Measurements from ENCODE around the gene LAMC1.

LAMC1 gene

DNA sequence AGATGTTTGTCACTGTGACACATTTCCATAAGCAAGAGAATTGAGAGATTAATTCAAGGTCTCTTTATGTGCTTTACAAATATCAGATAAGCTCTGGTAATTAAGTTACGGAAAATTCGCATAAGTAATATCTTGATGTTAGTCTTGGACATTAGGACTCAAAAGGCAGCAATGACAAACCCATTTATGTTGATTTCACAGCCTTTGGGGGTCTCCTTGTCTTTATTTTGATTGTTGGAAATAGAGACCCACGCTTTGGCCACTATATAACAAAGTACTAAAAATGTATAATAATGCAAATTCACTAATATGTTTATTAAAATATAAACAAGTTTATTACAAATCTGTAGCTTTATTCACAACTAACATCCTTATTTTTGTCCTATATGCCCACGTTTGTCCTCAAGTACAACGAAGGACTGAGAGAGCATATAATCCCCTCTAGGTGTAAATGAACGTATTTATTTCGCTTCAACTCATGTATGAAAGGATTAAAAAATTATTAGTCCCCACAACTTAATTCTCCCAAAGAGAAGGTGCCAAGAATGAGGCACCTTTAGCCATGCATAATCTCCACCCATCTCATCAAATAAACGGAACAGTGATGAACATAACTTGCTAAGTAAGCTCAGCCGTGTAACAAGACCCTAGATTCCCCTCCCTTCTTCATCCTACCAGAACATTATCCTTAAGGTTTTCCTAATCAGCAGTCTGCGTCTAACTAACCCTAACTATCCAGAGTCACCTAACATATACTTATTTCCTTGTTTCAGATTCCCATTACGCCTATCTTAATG is 1.6 kb upstream of the LAMC1 start:
- no peak for DNase-seq (ENCODE audit: low read depth in 2 of 2)

DNA sequence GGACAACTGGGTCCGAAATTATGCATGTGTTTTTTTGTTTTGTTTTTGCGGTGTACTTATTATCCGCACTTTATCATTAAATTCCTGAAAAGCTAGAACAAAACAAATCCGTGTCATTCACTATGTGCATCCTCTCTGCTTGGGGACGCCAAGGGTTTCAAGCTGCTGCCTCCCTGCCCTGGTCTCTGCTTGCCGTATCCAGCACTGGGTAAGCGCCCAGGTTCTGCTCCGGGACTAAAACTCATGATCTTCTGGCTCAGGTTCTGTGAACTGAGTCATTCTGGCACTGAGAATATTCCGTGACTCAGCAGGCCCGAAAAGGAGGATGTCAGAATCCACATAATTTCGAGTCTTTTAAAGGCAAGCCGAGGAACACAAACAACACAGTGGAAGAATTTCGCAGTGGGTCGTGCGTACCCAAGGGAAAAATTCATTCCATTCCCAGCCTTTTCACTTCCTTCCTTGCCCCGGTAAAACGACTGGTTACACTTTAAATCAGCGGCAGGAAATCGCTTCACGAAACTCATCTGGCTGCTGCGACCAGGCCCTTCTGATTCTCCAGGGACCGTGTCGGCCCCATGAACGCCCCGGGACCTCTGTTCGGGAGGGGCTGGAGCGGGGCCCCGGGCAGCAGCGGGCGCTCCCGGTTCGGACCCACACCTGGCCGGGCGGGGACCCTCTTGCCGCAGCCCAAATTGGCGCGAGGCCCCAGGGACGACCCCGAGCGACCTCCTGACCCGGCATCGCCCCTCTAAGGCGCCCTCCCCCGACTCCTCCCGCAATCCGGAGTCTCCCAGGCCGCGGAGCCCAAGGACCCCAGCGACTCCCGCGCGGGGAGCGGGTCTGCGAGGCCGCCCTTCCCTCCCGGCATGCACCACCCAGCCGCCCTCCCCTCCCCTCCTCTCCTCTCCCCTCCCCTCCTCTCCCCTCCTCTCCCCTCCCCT is 746 bp upstream of the LAMC1 start:
- DNase-seq (ENCODE audit: low read depth in 2 of 2) = no peak

DNA sequence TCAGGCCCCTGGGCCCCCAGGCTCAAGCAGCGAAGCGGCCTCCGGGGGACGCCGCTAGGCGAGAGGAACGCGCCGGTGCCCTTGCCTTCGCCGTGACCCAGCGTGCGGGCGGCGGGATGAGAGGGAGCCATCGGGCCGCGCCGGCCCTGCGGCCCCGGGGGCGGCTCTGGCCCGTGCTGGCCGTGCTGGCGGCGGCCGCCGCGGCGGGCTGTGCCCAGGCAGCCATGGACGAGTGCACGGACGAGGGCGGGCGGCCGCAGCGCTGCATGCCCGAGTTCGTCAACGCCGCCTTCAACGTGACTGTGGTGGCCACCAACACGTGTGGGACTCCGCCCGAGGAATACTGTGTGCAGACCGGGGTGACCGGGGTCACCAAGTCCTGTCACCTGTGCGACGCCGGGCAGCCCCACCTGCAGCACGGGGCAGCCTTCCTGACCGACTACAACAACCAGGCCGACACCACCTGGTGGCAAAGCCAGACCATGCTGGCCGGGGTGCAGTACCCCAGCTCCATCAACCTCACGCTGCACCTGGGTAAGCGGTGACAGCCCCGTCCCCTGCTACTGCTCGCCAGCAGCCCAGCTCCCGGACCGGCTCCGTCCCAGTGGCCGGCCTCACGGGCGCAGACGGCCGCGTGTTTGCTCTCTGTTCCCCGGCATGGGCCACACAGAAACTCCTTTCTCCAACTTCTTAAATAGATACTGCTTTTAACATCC is 539 bp downstream of the LAMC1 start:
- DNase-seq (ENCODE audit: low read depth in 2 of 2) = no peak

DNA sequence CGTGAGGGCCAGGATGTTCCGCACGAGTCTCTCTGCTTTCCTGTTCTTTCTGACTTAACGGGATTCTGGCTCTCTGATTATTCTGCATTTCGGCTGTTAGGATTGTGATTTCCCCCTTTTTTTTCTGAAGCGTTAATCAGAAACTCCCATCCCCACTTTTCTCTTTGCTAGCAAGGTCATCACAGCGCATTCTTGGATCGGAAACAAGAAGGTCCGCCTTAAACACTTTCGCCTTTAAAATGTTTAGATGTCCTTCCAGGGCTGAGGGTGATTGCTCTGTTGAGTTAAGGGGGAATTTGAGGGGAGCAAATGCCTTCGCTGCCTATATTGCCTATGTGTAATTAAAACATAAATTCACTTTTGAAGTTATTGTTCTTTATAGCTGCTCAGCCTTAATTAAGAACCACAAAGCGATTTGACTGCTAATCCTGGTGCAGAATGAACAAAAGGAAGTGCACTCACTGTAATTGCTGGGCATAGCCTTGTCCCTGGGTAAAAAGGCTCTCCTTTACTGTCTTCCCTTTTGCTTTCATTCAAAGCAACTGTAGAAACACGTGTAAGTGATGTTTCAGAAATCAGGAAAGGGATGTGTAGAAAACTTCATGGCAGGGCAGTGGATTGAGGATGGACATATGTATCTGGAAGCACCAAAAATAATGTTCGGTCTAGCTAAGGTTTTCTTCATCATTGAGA is 1.2 kb downstream of the LAMC1 start:
- DNase-seq (ENCODE audit: low read depth in 2 of 2) = no peak

DNA sequence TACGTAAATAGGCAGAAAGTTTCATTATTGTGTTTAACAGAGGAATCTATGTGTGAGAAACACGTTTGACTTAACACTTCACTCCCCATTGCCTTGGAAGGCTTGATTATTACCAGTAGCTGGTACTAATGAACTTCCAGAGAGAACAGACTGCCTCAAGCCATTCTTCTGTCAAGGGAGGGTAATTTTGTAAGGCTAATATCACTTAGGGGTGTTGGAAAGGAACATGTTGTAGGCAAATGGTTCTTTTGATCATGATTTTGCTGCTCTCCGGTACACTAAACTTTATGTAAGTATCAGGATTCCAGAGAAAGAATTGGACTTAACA is 1.8 kb downstream of the LAMC1 start:
- no peak for DNase-seq (ENCODE audit: low read depth in 2 of 2)

DNA sequence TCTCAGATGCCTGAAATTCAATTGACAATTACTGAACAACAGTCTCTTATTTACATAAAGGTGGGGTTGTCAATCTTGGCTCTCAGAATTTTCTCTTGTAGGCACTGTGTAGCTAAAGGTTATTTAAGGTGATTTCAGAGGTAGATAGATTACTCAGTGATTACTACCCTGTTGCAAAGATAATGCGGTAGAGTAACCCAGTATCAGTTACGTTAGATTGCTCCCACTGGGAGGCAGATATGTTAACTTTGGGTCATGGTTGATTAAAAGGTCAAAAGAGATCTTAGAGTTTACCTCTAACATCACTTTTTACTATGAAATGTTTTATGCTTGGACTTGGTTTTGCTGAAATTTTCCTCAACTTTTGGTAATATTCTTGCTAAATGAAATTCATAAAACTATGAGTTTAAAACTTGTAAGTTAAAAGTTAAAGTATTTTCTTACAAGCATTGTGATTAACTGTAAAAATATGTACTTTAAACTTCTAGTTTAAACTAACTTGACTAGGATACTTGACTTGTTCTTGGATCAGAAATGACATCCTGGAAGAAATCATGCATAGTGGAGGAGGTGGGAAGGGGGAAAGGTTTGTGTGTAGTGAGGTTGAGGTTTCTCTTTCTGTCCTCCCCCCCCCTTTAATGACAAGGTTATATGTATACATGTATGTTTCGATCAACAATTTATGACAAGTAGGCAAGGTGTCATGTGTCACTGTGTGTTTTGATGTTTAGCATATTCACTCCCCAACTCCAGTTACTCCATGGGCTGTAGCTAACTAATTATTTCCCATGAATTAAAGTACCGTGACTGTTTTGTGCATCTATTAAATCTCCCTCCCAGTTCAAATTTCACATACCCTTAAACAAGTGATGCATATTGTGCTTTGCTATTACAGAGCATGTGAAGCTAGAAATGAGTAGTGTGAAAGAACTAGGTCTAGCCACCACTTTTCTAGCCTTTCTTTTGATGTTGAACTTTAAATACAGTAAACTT is 2.9 kb downstream of the LAMC1 start:
- DNase-seq (ENCODE audit: low read depth in 2 of 2) = no peak

DNA sequence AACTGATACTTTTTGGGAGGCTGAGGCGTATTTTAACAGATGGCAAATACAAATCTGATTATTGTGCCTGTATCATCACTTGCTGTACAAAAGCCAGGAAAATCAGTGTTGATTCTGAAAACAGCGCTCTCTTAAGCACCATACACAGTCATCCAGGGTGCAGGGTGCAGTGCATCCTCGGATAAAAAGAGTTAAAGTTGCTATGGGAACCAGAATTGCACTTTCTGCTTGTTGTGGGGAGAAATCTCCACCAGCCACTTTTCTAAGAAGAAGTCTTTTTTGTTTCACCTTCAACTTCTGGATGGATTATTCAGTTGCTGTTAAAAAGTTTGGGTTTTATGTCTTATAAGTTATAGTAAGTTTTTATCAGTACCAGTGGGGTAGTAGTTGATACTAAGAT is 3.8 kb downstream of the LAMC1 start:
- DNase-seq (ENCODE audit: low read depth in 2 of 2) = no peak

DNA sequence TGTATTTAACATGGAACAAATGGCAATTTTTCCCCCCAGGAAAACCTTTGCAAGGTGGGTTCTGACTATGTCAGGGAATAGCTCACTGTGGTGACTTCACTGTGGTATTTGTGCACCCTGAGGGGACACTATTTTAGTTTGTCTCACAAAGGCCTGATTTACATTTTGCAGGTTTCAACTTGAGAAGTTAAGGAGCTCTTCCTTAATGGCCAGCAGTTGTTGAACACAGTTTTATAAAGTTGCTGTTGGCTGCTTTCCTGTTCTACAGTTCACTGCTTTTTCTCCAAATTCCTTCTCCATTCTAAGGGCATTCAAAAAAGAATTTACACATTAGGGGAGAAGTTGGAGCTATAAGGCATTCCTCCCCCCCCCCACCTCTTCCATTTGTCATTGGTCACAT is 4.6 kb downstream of the LAMC1 start:
- DNase-seq (ENCODE audit: low read depth in 2 of 2) = no peak

DNA sequence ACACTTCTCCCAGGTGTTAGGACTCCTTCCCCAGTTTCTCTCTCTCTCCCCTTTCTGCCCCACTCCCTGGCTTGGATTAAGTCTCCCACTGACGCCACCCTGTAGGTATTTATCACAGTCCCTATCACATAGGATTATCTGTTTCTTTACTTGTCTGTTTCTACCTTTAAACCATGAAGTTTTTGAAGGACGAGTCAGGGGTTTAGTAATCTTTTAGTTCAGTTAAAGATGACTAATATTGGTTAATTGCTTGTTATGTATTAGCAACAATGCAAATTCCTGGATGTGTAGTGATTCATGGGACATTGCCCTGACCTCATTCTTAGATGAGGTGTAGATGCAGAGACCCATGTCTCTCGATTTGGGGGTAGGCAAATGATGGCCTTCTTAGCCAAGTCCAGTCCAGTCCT is 6.4 kb downstream of the LAMC1 start:
- DNase-seq (ENCODE audit: low read depth in 2 of 2) = no peak

DNA sequence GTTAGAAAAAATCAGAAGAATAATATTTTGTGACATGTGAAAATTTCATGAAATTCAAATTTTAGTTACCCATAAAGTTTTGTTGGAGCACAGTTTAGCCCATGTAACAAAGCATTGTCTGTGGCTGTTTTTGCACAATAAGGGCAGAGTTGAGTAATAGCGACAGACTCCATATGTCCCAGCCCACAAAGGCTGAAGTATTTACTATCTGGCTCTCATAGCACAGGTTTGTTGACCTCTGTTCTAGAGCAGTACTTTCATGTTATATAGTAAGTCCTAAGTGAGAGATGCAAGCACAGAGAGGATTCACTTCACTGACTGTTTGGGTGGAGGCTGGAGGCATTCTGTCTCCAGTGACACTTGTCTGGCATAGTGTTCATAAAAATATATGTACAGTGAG is 6.8 kb downstream of the LAMC1 start:
- DNase-seq (ENCODE audit: low read depth in 2 of 2) = no peak

DNA sequence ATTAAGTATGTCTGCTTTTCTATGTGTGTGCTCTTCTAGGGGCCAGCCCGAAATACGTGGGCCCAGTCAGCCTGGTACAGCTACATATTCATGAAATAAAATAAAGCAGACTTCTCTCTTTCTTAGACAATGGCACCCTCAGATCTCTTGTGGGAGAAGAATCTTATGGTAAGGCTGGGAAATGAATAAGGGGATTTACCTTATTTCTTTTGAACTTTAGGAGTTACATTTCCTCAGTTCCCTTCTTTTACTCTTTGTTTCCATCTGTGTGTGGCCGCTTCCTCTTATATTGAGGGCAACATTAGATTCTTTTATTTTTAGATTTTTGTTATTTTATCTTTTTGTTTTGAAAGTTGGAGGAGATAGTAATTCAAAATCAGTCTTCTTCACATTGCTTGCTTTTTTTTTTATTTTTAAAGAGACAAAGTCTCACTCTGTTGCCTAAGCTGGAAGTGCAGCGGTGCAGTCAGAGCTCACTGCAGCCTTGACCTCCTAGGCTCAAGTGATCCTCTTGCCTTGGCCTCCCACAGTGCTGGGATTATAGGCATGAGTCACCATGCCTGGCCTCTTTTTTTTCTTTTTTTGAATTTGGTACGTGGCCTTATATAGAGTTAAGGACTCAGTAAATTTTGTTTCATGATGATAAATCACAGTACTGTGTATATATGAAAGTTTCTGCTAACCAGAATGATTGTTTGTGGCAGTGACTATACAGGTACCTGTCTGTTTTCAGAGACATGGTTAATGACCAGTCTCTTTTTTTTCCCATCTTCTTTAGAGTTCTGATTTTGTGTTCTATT is 9.1 kb downstream of the LAMC1 start:
- no peak for DNase-seq (ENCODE audit: low read depth in 2 of 2)

DNA sequence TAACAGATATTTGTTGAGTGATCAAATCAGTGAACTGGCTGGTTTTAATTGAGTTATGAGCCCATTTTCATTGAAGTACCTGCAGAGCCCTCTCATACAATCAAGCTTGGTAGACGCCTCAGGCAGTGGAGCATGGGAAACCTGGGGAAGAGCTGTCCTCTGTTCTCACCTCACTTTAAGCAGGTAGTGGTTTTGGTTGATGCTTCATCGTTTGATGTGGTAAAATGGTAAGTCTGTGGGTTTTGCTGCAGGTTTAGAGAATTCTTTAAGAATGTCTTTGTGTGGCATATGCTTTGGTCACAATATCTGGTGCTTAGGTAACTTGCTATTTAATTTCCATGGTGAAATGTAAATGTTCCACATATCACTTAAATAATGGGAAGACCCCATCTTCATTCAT is 10.0 kb downstream of the LAMC1 start:
- DNase-seq (ENCODE audit: low read depth in 2 of 2) = no peak

DNA sequence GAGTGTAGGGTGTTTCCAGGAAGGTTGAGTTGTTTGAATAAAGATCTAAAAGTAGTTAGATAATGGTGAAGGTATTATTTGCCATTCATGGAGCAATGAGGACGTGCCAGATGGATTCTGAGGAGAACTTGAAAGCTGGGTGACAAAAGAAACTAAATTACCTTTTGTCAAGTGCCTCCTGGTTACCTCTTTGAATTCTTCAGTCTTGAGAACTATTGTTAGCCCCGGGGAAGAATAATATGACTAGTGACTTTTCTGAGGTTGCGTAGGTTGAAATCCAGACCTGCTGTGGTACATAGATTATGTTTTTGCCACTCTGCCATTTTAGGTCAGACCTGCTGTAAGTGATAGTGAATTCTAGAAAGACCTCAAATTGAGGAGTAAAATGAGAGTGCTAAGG is 11.5 kb downstream of the LAMC1 start:
- no peak for DNase-seq (ENCODE audit: low read depth in 2 of 2)

DNA sequence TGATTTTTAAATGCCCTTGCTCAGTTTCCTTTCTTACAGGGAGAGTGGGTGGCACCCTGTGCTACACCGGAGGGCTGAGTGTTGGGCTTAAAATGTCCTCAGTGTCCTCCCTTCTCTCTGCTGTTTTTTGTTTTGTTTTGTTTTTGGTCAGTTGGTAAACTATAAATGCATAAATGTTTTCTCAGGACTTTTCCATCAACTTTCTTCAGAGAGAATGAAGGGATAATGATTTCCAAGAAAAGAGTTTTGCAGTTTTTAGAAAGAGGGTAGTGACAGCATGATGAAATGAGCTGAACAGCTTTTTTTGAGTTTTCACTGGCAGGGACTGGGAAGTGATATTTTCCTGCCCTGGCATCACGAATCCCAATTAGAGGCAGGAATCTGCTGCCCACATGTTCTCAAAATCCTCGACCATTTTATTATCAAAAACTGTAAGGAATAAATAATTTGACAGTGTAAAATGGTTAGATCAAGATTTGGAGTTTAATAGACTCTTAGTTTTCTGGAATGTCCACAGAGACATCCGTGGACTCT is 15.2 kb downstream of the LAMC1 start:
- no peak for DNase-seq (ENCODE audit: low read depth in 2 of 2)

DNA sequence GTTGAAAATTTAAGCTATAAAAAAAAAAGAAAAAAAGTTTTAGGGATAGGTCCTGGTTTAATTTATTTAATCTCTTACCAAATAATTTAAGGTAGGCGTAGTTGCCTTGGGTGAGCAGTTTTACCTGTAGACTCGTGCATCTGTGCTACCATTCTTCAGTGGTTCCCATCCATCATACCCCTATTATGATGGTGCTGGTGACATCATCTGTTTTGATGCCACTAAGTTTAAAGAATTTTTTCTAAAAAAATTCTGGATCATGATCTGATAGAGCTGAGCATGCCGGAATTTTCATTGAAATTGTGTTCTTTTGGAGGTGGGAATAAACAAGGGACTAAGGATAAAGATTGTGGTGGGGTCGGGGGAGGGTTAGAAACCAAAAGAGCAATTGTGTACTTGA is 15.7 kb downstream of the LAMC1 start:
- no peak for DNase-seq (ENCODE audit: low read depth in 2 of 2)

DNA sequence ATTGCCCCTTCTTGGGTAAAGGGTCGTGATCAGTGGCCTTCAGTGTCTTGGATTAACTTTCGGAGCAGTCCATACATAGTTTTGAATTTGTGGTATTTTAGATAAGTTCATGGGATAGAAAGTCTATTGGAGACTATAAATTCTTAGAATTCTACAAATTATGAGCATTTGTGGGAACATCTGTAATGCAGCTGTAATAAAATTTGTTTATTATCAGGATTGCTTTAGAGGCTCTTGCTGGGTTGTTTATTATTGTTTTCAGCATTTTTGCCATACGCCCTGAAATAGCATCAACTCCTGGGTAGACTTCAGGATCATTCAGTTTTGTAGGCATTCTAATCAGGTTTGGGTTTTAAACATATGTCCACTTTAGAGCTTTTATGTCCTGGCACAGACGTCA is 16.1 kb downstream of the LAMC1 start:
- no peak for DNase-seq (ENCODE audit: low read depth in 2 of 2)

DNA sequence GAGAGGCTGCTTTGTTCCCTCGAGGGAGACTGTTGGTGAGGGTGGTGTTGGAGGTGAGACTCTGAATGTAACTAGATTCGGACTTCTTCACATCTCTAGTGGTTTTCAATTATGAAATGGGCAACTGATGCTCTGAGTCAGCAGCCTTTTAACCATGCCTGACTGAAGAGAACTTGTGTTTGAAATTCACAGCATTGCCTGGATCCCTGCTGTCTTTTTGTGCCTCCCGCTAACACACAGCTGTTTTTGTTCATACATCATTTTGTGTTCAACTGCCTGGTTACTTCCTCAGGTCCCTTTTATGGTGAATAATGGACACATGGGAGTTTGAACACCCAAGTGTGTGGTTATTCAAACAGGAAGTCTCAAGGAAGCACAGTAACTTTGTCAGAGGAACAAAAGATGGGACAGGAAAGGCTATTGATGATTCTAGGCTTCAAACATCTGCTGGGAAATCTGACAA is 16.8 kb downstream of the LAMC1 start:
- no peak for DNase-seq (ENCODE audit: low read depth in 2 of 2)

DNA sequence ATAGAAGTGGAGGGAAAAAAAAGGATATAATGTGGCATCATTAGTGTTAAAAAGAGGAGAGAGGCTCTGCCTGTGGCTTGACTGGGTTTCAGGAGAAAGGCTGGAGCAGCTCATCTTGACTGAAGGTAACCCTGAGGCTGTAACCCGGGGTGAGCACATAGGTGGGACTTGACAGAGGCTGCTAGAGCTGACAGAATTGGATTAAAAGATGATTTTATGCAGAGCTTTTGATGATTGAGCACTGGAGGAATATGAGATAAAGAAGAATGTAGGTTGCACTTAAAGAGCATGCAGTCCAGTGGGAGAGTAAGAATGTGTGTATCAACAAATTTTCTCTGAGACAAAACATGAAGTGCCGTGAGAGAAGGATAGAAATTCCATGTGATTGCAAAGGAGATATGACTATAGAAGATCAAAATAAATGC is 17.3 kb downstream of the LAMC1 start:
- no peak for DNase-seq (ENCODE audit: low read depth in 2 of 2)

DNA sequence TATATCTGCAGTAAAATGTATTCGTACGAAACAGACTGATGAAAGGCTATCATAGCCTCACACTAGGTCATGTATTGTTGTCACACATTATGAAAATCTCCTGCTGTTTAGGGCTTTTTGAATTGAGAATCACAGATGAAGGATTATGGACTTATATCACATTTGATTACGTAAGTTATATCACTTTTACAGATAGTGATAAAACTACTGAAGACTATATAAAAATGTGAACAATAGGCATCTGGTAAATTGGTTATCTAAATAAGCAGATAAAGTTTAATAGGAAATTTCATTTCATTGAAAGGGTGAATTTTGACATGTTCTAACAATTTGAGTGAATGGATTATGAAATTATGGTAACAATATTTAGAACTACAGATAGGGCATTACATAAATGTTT is 20.0 kb downstream of the LAMC1 start:
- no peak for DNase-seq (ENCODE audit: low read depth in 2 of 2)

Data from stimulated activated CD8-positive, alpha-beta memory T cell treated with anti-CD3 and anti-CD28 coated beads, Interleukin-2, amount 100 ng/mL, for 48 hours (primary cell).